A673 (cell line): Measurements from ENCODE around the gene CPA5. TPM values are rescaled to one million over a fixed set of nuclear protein-coding genes. Genes with fewer than 3 reads are reported as not detected.

Source experiments
- BruUV-seq: library from RNA; stranded (reverse); fragments of 400-500 nt; replicated peaks from 2 replicates; lab custom pipeline; 2021; lab: Mats Ljungman, UMichigan
- CTCF ChIA-PET: fragments of 300-600 bp; sonication (Branson Sonifier 250); formaldehyde crosslinking; loops from one replicate; lab custom pipeline; 2022; ENCODE audit warnings: antibody characterized with exemption; lab: Charles Lee
- POLR2A ChIA-PET: fragments of 300-600 bp; sonication (Branson Sonifier 250); formaldehyde crosslinking; loops from one replicate; lab custom pipeline; 2022; ENCODE audit warnings: antibody characterized with exemption; ENCODE audit not compliant: low non-redundant PET; lab: Charles Lee
- DNase-seq: peaks from one replicate; pipeline ENCODE4 v3.0.0-alpha.2; 2015; ENCODE audit warnings: low spot score
- H3K27ac ChIP-seq: fragments of 200-600 bp; sonication (generic); 2 replicates; pipeline ENCODE4 v1.5.1; 2016; ENCODE audit warnings: mixed run types, low read depth, mild to moderate bottlenecking, mixed read lengths, antibody characterized with exemption, low read length; ENCODE audit not compliant: poor library complexity, severe bottlenecking
- H3K27me3 ChIP-seq: fragments of 200-600 bp; sonication (generic); replicated peaks from 2 replicates; pipeline ENCODE4 v1.6.1; 2017; ENCODE audit warnings: mixed run types, low read depth, mild to moderate bottlenecking, mixed read lengths, antibody characterized with exemption, low read length; ENCODE audit not compliant: insufficient read depth, poor library complexity
- H3K36me3 ChIP-seq: fragments of 200-600 bp; sonication (generic); 2 replicates; pipeline ENCODE4 v1.6.1; 2016; ENCODE audit warnings: mixed run types, mild to moderate bottlenecking, mixed read lengths, antibody characterized with exemption, low read length; ENCODE audit not compliant: insufficient read depth, poor library complexity, severe bottlenecking
- H3K4me1 ChIP-seq: fragments of 200-600 bp; sonication (generic); 2 replicates; pipeline ENCODE4 v1.6.1; 2017; ENCODE audit warnings: mixed run types, mild to moderate bottlenecking, mixed read lengths, antibody characterized with exemption, low read length; ENCODE audit not compliant: insufficient read depth, poor library complexity, severe bottlenecking
- H3K4me3 ChIP-seq: fragments of 200-600 bp; sonication (generic); 2 replicates; pipeline ENCODE4 v1.5.1; 2016; ENCODE audit warnings: low read depth, mixed run types, mild to moderate bottlenecking, mixed read lengths, low read length; ENCODE audit not compliant: poor library complexity, severe bottlenecking
- H3K9me3 ChIP-seq: fragments of 200-600 bp; sonication (generic); 2 replicates; pipeline ENCODE4 v1.6.1; 2016; ENCODE audit warnings: mixed run types, low read depth, mild to moderate bottlenecking, mixed read lengths, antibody characterized with exemption, low read length; ENCODE audit not compliant: poor library complexity, severe bottlenecking
- CTCF ChIP-seq: fragments of 300-800, 200-600 bp; sonication (generic); conservative IDR thresholded peaks from 2 replicates; pipeline ENCODE4 v1.5.1; 2017; ENCODE audit warnings: low read depth, mild to moderate bottlenecking, antibody characterized with exemption, low read length, moderate library complexity, mixed read lengths
- EZH2 ChIP-seq: fragments of 200-600 bp; sonication (generic); IDR thresholded peaks from 2 replicates; pipeline ENCODE4 v1.6.1; 2017; ENCODE audit warnings: borderline replicate concordance, low read depth, mild to moderate bottlenecking, mixed read lengths, antibody characterized with exemption, low read length; ENCODE audit not compliant: poor library complexity, severe bottlenecking
- intact Hi-C: fragments of 100-400 bp; cut with micrococcal nuclease; formaldehyde crosslinking; loops from one replicate; pipeline ENCODE4 v1.10.0; 2022; ENCODE audit not compliant: unreplicated experiment
- total RNA-seq: library from RNA; stranded (reverse); gene quantifications from 2 replicates; pipeline ENCODE4 v1.2.3, GENCODE V29; 2021

CPA5 gene
- total RNA-seq, 1 experiment from 2014 or later = not detected

GRCh38 chr7:130297628-130298543 lies 46.7 kb upstream of the CPA5 start:
- no peak for DNase-seq
- Histone ChIP-seq H3K36me3 (no peaks in the 10 kb centered on the region), H3K4me1 (no peaks in the 10 kb centered on the region), H3K27ac (no peak overlapping the region), H3K4me3 (no peak overlapping the region), H3K27me3 (peaks cover 3% of the 10 kb centered on the region), H3K9me3 (no peaks in the 10 kb centered on the region)
- ChIA-PET CTCF (no interaction called here), POLR2A (no interaction called here)
- TF ChIP-seq EZH2 = no peak
- TF ChIP-seq CTCF = no peak
- no TSS peak for BruUV-seq
- intact Hi-C loops = no loop called here

GRCh38 chr7:130298544-130299326 lies 45.9 kb upstream of the CPA5 start:
- no peak for TF ChIP-seq CTCF
- TF ChIP-seq EZH2 = no peak
- no peaks in the 10 kb centered on the region for H3K36me3 ChIP-seq
- CTCF ChIA-PET = no interaction called here
- H3K27me3 ChIP-seq = peaks cover 4% of the 10 kb centered on the region
- intact Hi-C loops = no loop called here
- no peaks in the 10 kb centered on the region for H3K9me3 ChIP-seq
- no peaks in the 10 kb centered on the region for H3K4me1 ChIP-seq
- BruUV-seq = no TSS peak
- POLR2A ChIA-PET = interaction anchor here (0.6 kb wide), 1 partner anchor 362 kb away, joined by 3 read pairs; no protein-coding TSS in a partner anchor
- no peak for DNase-seq
- no peak overlapping the region for H3K4me3 ChIP-seq
- H3K27ac ChIP-seq = no peak overlapping the region

GRCh38 chr7:130299866-130300265 lies 44.8 kb upstream of the CPA5 start:
- TF ChIP-seq CTCF = no peak
- TF ChIP-seq EZH2 = no peak
- ChIA-PET POLR2A (no interaction called here), CTCF (no interaction called here)
- Histone ChIP-seq H3K9me3 (no peaks in the 10 kb centered on the region), H3K27ac (no peak overlapping the region), H3K27me3 (peaks cover 4% of the 10 kb centered on the region), H3K4me3 (no peak overlapping the region), H3K36me3 (no peaks in the 10 kb centered on the region), H3K4me1 (no peaks in the 10 kb centered on the region)
- BruUV-seq = no TSS peak
- intact Hi-C loops = no loop called here
- no peak for DNase-seq
